ENCODE results near the gene CHST14.

GRCh38 chr15:40444736-40445135 lies 26.0 kb upstream of the CHST14 start:
- no peak for TF ChIP-seq CTCF (IDR thresholded peaks at IDR 0.05)
- TF ChIP-seq POLR2A (IDR thresholded peaks at IDR 0.05): no peak

Data from right lobe of liver (tissue), 4 donors.